Psoas muscle (tissue), 8 donors: Measurements from ENCODE around the gene EIF3J. TPM values are rescaled to one million over a fixed set of nuclear protein-coding genes. Genes with fewer than 3 reads are reported as not detected.
"Not testable (repeated sequence)": the region's sequence is repeated elsewhere in the genome, so short reads cannot be mapped to it uniquely, and the experiment has no call there.

ENCODE experiments used
- ATAC-seq, 4 donors: fragments of 200-7000 bp; cut with Tn5 transposase; one replicate each; pipeline ENCODE4 v1.9.1; 2020; ENCODE audit warnings: moderate library complexity in 3 of 4, mild to moderate bottlenecking in 2 of 4
- DNase-seq, 2 donors: peaks; one replicate each; pipeline ENCODE4 v3.0.0-alpha.2; 2020
- H3K27ac ChIP-seq: fragments of 200-600 bp; one replicate; pipeline ENCODE4 v1.8.0; 2022
- H3K27me3 ChIP-seq, 3 donors: fragments of 200-600 bp in 1 of 3; one replicate each; pipeline versions ENCODE4 v1.6.1 to v1.8.0; 2013 to 2022; ENCODE audit warnings: low read length in 2 of 3, mild to moderate bottlenecking in 2 of 3, moderate library complexity in 1 of 3; ENCODE audit not compliant: insufficient read depth in 3 of 3
- H3K36me3 ChIP-seq, 2 donors: fragments of 200-600 bp in 1 of 2; one replicate each; pipeline versions ENCODE4 v1.6.1 to v1.8.0; 2013 to 2022; ENCODE audit warnings: low read depth in 1 of 2, mild to moderate bottlenecking in 1 of 2, moderate library complexity in 1 of 2; ENCODE audit not compliant: insufficient read depth in 1 of 2
- H3K4me1 ChIP-seq: fragments of 200-600 bp; one replicate; pipeline ENCODE4 v1.8.0; 2022
- H3K4me3 ChIP-seq: fragments of 200-600 bp; one replicate; pipeline ENCODE4 v1.8.0; 2022; ENCODE audit warnings: mild to moderate bottlenecking
- H3K9me3 ChIP-seq: fragments of 200-600 bp; one replicate; pipeline ENCODE4 v1.8.0; 2022
- WGBS, 3 donors: extraction: QIAGEN DNeasy Blood & Tissue Kit; methylation state at CpG; one replicate each; pipeline versions ENCODE4 v1.1.6 to v1.1.7; 2013; 5-methylcytosine and 5-hydroxymethylcytosine counted together
- intact Hi-C, 2 donors: fragments of 100-400 bp; cut with DNase I; formaldehyde crosslinking; loops; one replicate each; pipeline versions ENCODE4 v1.11.0 to v1.14.2; 2022
- polyA plus RNA-seq, 3 donors: library from polyadenylated mRNA; stranded (reverse); fragments of 200-250 nt; gene quantifications; one replicate each; pipeline ENCODE4 v1.2.3, GENCODE V29; 2013
- total RNA-seq, 4 donors: library from RNA; stranded (reverse); fragmentation: NEBNext Ultra II Directional in 2 of 4; extraction: Animal tissue kit (Norgen Biotek cat#: 25700) in 2 of 4; gene quantifications; one replicate each; pipeline versions ENCODE4 v1.2.1 to v1.2.4, GENCODE V29; 2021 to 2023
- TF ChIP-seq, protein P1 (sequence below): fragments of 200-600 bp; IDR thresholded peaks from one replicate; pipeline ENCODE4 v1.8.0; 2022; ENCODE audit warnings: antibody characterized with exemption
- donor health status: healthy with polysubstance abuse.
- donor health status: DM: no; HTN: no; CAD: no; lungs with moderate emphysema.
- donor health status: Bipolar disorder and iron deficiency.
- donor health status: healthy.
- donor health status: DM: yes; HTN: yes; CAD: no.
- donor health status: DM: no; HTN: no; CAD: no.
- donor health status: DM: no; HTN: no; CAD: no.
- donor health status: DM: yes; HTN: yes; CAD: no.

EIF3J gene
- total and polyA plus RNA-seq, 7 donors: 123 to 238 (median 213) TPM

- ATAC-seq (peak in 1 of 4 donors; percentile 15), DNase-seq (no peak)
- Histone ChIP-seq H3K4me3 (peak overlapping the region; percentile 98), H3K27ac (peak overlapping the region; percentile 99), H3K36me3 (peaks cover 3 to 53% of the 10 kb centered on the region in 2 donors), H3K9me3 (no peaks in the 10 kb centered on the region), H3K27me3 (no peaks in the 10 kb centered on the region), H3K4me1 (peaks cover 48% of the 10 kb centered on the region)
- TF ChIP-seq, protein P1, sequence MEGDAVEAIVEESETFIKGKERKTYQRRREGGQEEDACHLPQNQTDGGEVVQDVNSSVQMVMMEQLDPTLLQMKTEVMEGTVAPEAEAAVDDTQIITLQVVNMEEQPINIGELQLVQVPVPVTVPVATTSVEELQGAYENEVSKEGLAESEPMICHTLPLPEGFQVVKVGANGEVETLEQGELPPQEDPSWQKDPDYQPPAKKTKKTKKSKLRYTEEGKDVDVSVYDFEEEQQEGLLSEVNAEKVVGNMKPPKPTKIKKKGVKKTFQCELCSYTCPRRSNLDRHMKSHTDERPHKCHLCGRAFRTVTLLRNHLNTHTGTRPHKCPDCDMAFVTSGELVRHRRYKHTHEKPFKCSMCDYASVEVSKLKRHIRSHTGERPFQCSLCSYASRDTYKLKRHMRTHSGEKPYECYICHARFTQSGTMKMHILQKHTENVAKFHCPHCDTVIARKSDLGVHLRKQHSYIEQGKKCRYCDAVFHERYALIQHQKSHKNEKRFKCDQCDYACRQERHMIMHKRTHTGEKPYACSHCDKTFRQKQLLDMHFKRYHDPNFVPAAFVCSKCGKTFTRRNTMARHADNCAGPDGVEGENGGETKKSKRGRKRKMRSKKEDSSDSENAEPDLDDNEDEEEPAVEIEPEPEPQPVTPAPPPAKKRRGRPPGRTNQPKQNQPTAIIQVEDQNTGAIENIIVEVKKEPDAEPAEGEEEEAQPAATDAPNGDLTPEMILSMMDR: peak; percentile 3
- intact Hi-C loops: loop anchor here in 1 of 2 donors (5.0 kb wide), 1 partner anchor 110 kb away; the partner anchor contains the start of gene CTDSPL2
- WGBS, 3 donors: 6 to 8% (median 7%) methylated on average over 13 of the region's 13 CpGs
These were observed 841 bp downstream of the EIF3J start for GRCh38 chr15:44537735-44538240.

GRCh38 chr15:44541282-44541958 lies 4.5 kb downstream of the EIF3J start:
- H3K4me3 ChIP-seq: peak overlapping the region; percentile 43
- intact Hi-C loops: no loop called here

GRCh38 chr15:44542596-44542995 lies 5.6 kb downstream of the EIF3J start:
- no peaks in the 10 kb centered on the region for H3K27me3 ChIP-seq
- peaks cover 68% of the 10 kb centered on the region for H3K4me1 ChIP-seq
- intact Hi-C loops: no loop called here
- no peak for ATAC-seq
- H3K36me3 ChIP-seq: peaks cover 3 to 31% of the 10 kb centered on the region in 2 donors
- H3K4me3 ChIP-seq: peak overlapping the region; percentile 43
- no peak for DNase-seq
- H3K27ac ChIP-seq: peak overlapping the region; percentile 73
- H3K9me3 ChIP-seq: no peaks in the 10 kb centered on the region
- TF ChIP-seq, protein P1: no peak

More at GRCh38 chr15:44541282-44541958, 4.5 kb downstream of the EIF3J start:
- H3K9me3 ChIP-seq: no peaks in the 10 kb centered on the region
- DNase-seq (no peak), ATAC-seq (no peak)
- 92 to 99% (median 94%) methylated on average over 4 of the region's 4 CpGs for WGBS, 3 donors
- peak overlapping the region; percentile 73 for H3K27ac ChIP-seq
- TF ChIP-seq, protein P1: no peak
- peaks cover 59% of the 10 kb centered on the region for H3K4me1 ChIP-seq
- H3K36me3 ChIP-seq: peaks cover 3 to 31% of the 10 kb centered on the region in 2 donors
- H3K27me3 ChIP-seq: no peaks in the 10 kb centered on the region

- H3K36me3 ChIP-seq: peaks cover 3 to 25% of the 10 kb centered on the region in 2 donors
- WGBS, 3 donors: 90 to 93% (median 93%) methylated on average over 5 of the region's 5 CpGs
- H3K4me3 ChIP-seq, intact Hi-C loops, H3K27me3 ChIP-seq, H3K9me3 ChIP-seq, DNase-seq, ATAC-seq: not testable (repeated sequence)
- H3K4me1 ChIP-seq: peaks cover 60% of the 10 kb centered on the region
- H3K27ac ChIP-seq: peak overlapping the region; percentile 80
These were observed 7.8 kb downstream of the EIF3J start for GRCh38 chr15:44544745-44545144.

DNA sequence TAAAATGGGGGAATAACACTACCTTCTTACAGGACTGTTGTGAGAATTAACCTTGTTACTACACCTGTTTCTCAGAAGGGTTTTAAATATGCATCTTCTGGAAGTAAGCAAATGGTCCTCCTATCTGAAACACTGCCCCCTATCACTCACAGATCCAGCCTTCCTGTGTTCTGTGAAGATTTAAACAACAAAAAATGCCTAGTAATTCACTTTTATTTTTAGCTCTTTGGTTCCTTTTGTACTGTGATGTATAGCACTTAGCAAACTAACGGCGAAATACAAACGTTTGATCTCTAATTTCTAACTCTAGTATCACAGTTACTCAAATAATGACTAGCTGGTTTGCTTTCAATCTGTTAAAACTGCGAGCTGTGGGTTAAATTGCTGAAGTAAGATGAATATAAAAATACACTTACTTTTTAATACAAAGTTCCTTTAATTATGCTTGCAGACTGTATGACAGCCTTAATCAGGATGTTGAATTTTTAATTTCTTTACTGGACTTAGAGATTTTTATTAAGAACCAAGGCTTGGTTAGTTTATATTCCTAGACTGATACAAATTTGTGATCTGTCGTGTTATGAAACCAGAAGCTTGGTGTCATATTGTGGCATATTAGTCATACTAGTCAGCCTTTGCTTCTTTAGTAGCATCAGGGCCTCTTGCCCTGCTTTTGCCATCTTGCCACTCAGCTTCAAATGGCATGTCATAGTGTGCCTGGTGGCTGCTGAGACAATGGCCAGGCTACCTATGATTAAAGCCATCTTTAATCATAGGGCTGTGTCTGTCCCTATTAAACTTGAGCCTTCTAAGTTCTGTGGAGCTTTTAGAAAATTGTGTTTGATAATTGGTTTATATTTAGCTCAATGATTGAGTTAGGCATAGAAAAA lies 9.2 kb downstream of the EIF3J start:
- Histone ChIP-seq H3K27ac (peak overlapping the region; percentile 80), H3K27me3 (no peaks in the 10 kb centered on the region), H3K36me3 (peaks cover 0 to 18% of the 10 kb centered on the region in 2 donors), H3K4me1 (peaks cover 51% of the 10 kb centered on the region), H3K9me3 (no peaks in the 10 kb centered on the region), H3K4me3 (peak overlapping the region; percentile 27)
- WGBS, 3 donors: 44 to 60% (median 47%) methylated on average over 5 of the region's 5 CpGs
- DNase-seq: peak in 1 of 2 donors; percentile 52
- TF ChIP-seq, protein P1: peak; percentile 8
- ATAC-seq: peak; percentile 90 to 95 (median 92)
- intact Hi-C loops: no loop called here

DNA sequence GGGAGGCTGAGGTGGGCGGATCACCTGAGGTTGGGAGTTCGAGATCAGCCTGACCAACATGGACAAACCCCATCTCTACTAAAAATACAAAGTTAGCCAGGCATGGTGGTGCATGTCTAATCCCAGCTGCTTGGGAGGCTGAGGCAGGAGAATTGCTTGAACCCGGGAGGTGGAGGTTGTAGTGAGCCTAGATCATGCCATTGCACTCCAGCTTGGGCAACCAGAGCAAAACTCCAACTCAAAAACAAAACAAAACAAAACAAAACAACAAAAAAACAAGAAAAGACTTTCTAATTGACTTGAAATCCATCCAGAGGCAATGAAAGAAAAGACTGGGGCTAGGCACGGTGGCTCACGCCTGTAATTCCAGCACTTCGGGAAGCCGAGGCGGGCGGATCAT lies 12.2 kb downstream of the EIF3J start:
- peaks cover 3 to 43% of the 10 kb centered on the region in 2 donors for H3K36me3 ChIP-seq

More for the DNA sequence above, 12.2 kb downstream of the EIF3J start:
- H3K4me3 ChIP-seq, H3K27me3 ChIP-seq, intact Hi-C loops, ATAC-seq, DNase-seq, H3K27ac ChIP-seq, H3K9me3 ChIP-seq: not testable (repeated sequence)
- WGBS, 3 donors: 86 to 91% (median 88%) methylated on average over 9 of the region's 9 CpGs
- peaks cover 30% of the 10 kb centered on the region for H3K4me1 ChIP-seq
